Panc1 (cell line): ENCODE measurements around the gene PLK3. TPM values are rescaled to one million over a fixed set of nuclear protein-coding genes. Genes with fewer than 3 reads are reported as not detected.
"Not testable (repeated sequence)": the region's sequence is repeated elsewhere in the genome, so short reads cannot be mapped to it uniquely, and the experiment has no call there.

Source experiments
- ATAC-seq: fragments of 200-7000 bp; cut with Tn5 transposase; 2 replicates; pipeline ENCODE4 v1.9.1; 2020; ENCODE audit warnings: mild to moderate bottlenecking, moderate library complexity
- BruUV-seq: library from RNA; stranded (reverse); fragments of 400-500 nt; replicated peaks from 2 replicates; lab custom pipeline; 2021; lab: Mats Ljungman, UMichigan
- CTCF ChIA-PET: fragments of 300-600 bp; sonication (Branson Sonifier 250); formaldehyde crosslinking; loops from one replicate; lab custom pipeline; 2022; ENCODE audit warnings: antibody characterized with exemption; lab: Charles Lee
- POLR2A ChIA-PET: fragments of 300-600 bp; sonication (Branson Sonifier 250); formaldehyde crosslinking; loops from one replicate; lab custom pipeline; 2022; ENCODE audit warnings: antibody characterized with exemption; lab: Charles Lee
- DNase-seq: peaks from one replicate; pipeline ENCODE4 v3.0.0-alpha.2; 2010; ENCODE audit warnings: low read depth, low spot score
- H3K27ac ChIP-seq: 2 replicates; pipeline ENCODE4 v1.5.1; 2011; ENCODE audit warnings: mild to moderate bottlenecking, low read length, inconsistent platforms
- H3K27me3 ChIP-seq: fragments of 200-500 bp; sonication (Bioruptor generic); 2 replicates; pipeline ENCODE4 v1.6.0; 2014; ENCODE audit warnings: low read length, inconsistent platforms; ENCODE audit not compliant: control insufficient read depth, insufficient read depth
- H3K36me3 ChIP-seq: fragments of 200-500 bp; sonication (Bioruptor generic); 2 replicates; pipeline ENCODE4 v1.5.1; 2014; ENCODE audit warnings: inconsistent platforms, mild to moderate bottlenecking, low read length, moderate library complexity; ENCODE audit not compliant: control insufficient read depth, insufficient read depth
- H3K4me1 ChIP-seq: 2 replicates; pipeline ENCODE4 v1.5.1; 2011; ENCODE audit warnings: inconsistent platforms, mild to moderate bottlenecking, low read length, moderate library complexity; ENCODE audit not compliant: control insufficient read depth, insufficient read depth
- H3K4me3 ChIP-seq, 2 experiments: 2 replicates each; pipeline ENCODE4 v1.5.1; 2011 to 2012; ENCODE audit warnings: low read depth in 2 of 2, low read length in 2 of 2, mild to moderate bottlenecking in 2 of 2, inconsistent platforms in 1 of 2, moderate library complexity in 1 of 2
- H3K9me3 ChIP-seq: fragments of 200-500 bp; sonication (Bioruptor generic); 2 replicates; pipeline ENCODE4 v1.5.1; 2014; ENCODE audit warnings: low read depth, mild to moderate bottlenecking, inconsistent platforms, low read length, moderate library complexity; ENCODE audit not compliant: control insufficient read depth, insufficient read depth
- CTCF ChIP-seq: fragments of 450-650 bp; IDR thresholded peaks from 2 replicates; pipeline ENCODE4 v1.5.1; 2017; ENCODE audit warnings: mild to moderate bottlenecking
- POLR2AphosphoS5 ChIP-seq: IDR thresholded peaks from 2 replicates; pipeline ENCODE4 v1.6.1; 2012; ENCODE audit warnings: mild to moderate bottlenecking, low read depth, low read length, moderate library complexity
- REST ChIP-seq, 2 experiments: IDR thresholded peaks; 2 replicates each; pipeline ENCODE4 v1.6.1; 2011 to 2012; ENCODE audit warnings: low read depth in 2 of 2, control low read depth in 1 of 2, low read length in 1 of 2, mild to moderate bottlenecking in 1 of 2, moderate library complexity in 1 of 2; ENCODE audit not compliant: insufficient read depth in 1 of 2
- SIN3A ChIP-seq: IDR thresholded peaks from 2 replicates; pipeline ENCODE4 v1.6.1; 2012; ENCODE audit warnings: low read depth, mild to moderate bottlenecking, low read length, moderate library complexity, borderline replicate concordance; ENCODE audit not compliant: insufficient read depth
- TCF7L2 ChIP-seq: IDR thresholded peaks from 2 replicates; pipeline ENCODE4 v1.6.1; 2011; ENCODE audit warnings: mild to moderate bottlenecking, low read depth, low read length, inconsistent platforms
- in situ Hi-C: cut with HindIII; loops from 2 replicates; pipeline ENCODE4 v1.10.0; 2016; ENCODE audit warnings: low sequenced_read_pairs, low pct_unique_long_range_greater_than_20kb
- intact Hi-C: fragments of 100-400 bp; cut with micrococcal nuclease; formaldehyde crosslinking; loops from one replicate; pipeline ENCODE4 v1.10.0; 2022; ENCODE audit not compliant: unreplicated experiment
- total RNA-seq: library from RNA; stranded (reverse); gene quantifications from one replicate; pipeline ENCODE4 v1.2.1, GENCODE V29; 2021; ENCODE audit not compliant: unreplicated experiment

Gene PLK3
- total RNA-seq, 1 experiment from 2014 or later, result 13.7 TPM

GRCh38 chr1:44812822-44813543 is 12.8 kb downstream of the PLK3 start:
- Histone ChIP-seq H3K4me3 (peak overlapping the region; percentile 42 to 66), H3K9me3 (no peaks in the 10 kb centered on the region), H3K27me3 (no peaks in the 10 kb centered on the region), H3K36me3 (no peaks in the 10 kb centered on the region), H3K27ac (peak overlapping the region; percentile 39), H3K4me1 (peaks cover 37% of the 10 kb centered on the region)
- in situ Hi-C loops (no loop called here), intact Hi-C loops (loop anchor here (10.0 kb wide), 1 partner anchor 78 kb away; the partner anchor contains the start of genes KIF2C and RNU5D-1)
- TF ChIP-seq POLR2AphosphoS5 (no peak), REST (IDR thresholded peaks at IDR 0.05; ENCODE audit: insufficient read depth in 1 of 2, low read depth in 2 of 2, low read length in 1 of 2) (no peak), TCF7L2 (no peak), SIN3A (no peak), CTCF (no peak)
- ChIA-PET CTCF (interaction anchor here (1.5 kb wide), 1 partner anchor 20 kb away, joined by 4 read pairs; no protein-coding TSS in a partner anchor), POLR2A (interaction anchor here (0.7 to 1.3 kb wide), 3 partner anchors 13 to 83 kb away, joined by 3 to 5 read pairs (median 3); partner anchors contain the start of gene PLK3)
- DNase-seq (no peak), ATAC-seq (peak; percentile 33)
- no TSS peak for BruUV-seq

GRCh38 chr1:44815926-44816325 is 15.7 kb downstream of the PLK3 start:
- H3K27ac ChIP-seq, in situ Hi-C loops, CTCF ChIA-PET, ATAC-seq, H3K9me3 ChIP-seq, DNase-seq, H3K4me3 ChIP-seq, H3K36me3 ChIP-seq, H3K27me3 ChIP-seq, BruUV-seq: not testable (repeated sequence)
- POLR2A ChIA-PET, result interaction anchor here (0.6 to 0.8 kb wide), 2 partner anchors 16 to 21 kb away, joined by 3 read pairs; partner anchors contain the start of gene PLK3
- H3K4me1 ChIP-seq, result peaks cover 12% of the 10 kb centered on the region; the same call in 1 of the 2 replicates
- intact Hi-C loops, result loop anchor here (10.0 kb wide), 1 partner anchor 81 kb away; the partner anchor contains the start of genes KIF2C and RNU5D-1

GRCh38 chr1:44817307-44817706 is 17.1 kb downstream of the PLK3 start:
- TF ChIP-seq POLR2AphosphoS5 (no peak), CTCF (no peak), TCF7L2 (no peak), REST (IDR thresholded peaks at IDR 0.05; ENCODE audit: insufficient read depth in 1 of 2, low read depth in 2 of 2, low read length in 1 of 2) (no peak), SIN3A (no peak)
- DNase-seq, result no peak
- intact Hi-C loops (loop anchor here (10.0 kb wide), 1 partner anchor 83 kb away; the partner anchor contains the start of genes KIF2C and RNU5D-1), in situ Hi-C loops (no loop called here)
- no peak overlapping the region for H3K27ac ChIP-seq
- H3K9me3 ChIP-seq, result no peaks in the 10 kb centered on the region
- ChIA-PET CTCF (no interaction called here), POLR2A (interaction anchor here (0.6 to 1.4 kb wide), 3 partner anchors 12 to 96 kb away, joined by 3 to 5 read pairs (median 3); no protein-coding TSS in a partner anchor)
- no TSS peak for BruUV-seq
- no peaks in the 10 kb centered on the region for H3K27me3 ChIP-seq
- H3K4me3 ChIP-seq, result no peak overlapping the region
- no peaks in the 10 kb centered on the region for H3K36me3 ChIP-seq
- H3K4me1 ChIP-seq, result peaks cover 14% of the 10 kb centered on the region; the same call in 1 of the 2 replicates
- no peak for ATAC-seq
